Choroid plexus epithelial cell (primary cell): Measurements from ENCODE around the gene KRT72.

ENCODE experiments used
- DNase-seq: peaks from one replicate; pipeline ENCODE4 v3.0.0-alpha.2; 2010; ENCODE audit warnings: low read depth
- H3K4me3 ChIP-seq: 2 replicates; pipeline ENCODE4 v1.5.1; 2011; ENCODE audit warnings: low read depth, mild to moderate bottlenecking, control low read depth, low read length, moderate library complexity
- TF ChIP-seq, protein P1 (sequence below): conservative IDR thresholded peaks from 2 replicates; pipeline ENCODE4 v1.5.1; 2011; ENCODE audit warnings: low read depth, mild to moderate bottlenecking, control low read depth, inconsistent platforms, low read length, moderate library complexity

KRT72 gene

DNA sequence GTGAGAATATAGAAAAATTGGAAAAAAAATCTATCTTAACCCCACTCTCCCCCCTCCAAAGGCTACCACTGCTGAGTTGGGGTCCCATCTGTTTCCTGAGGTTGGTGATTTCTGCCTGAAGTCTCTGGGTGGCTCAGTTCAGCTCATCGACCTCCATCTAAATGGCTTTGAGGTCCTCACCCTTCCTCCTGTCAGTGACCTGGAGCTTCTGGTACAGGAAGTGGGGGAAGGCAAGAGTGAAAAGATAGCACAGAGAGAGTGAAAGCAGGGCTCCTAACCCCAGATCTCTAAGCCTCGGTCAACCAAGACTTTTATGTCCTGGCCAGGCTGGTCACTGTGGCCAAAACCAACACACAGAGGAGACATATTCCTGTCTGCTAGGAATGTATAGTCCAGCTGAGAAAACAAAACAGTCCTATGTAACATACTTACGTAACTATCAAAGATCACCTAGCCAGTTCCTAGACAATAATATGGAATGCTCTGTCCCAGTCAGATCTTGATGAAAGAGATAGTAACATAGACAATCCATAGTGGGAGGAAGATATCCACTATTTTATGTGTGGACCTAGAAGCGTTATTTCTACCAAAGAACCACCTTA is 29.4 kb upstream of the KRT72 start:
- DNase-seq, result no peak
- no peak overlapping the region for H3K4me3 ChIP-seq
- TF ChIP-seq, protein P1, sequence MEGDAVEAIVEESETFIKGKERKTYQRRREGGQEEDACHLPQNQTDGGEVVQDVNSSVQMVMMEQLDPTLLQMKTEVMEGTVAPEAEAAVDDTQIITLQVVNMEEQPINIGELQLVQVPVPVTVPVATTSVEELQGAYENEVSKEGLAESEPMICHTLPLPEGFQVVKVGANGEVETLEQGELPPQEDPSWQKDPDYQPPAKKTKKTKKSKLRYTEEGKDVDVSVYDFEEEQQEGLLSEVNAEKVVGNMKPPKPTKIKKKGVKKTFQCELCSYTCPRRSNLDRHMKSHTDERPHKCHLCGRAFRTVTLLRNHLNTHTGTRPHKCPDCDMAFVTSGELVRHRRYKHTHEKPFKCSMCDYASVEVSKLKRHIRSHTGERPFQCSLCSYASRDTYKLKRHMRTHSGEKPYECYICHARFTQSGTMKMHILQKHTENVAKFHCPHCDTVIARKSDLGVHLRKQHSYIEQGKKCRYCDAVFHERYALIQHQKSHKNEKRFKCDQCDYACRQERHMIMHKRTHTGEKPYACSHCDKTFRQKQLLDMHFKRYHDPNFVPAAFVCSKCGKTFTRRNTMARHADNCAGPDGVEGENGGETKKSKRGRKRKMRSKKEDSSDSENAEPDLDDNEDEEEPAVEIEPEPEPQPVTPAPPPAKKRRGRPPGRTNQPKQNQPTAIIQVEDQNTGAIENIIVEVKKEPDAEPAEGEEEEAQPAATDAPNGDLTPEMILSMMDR, result no peak

DNA sequence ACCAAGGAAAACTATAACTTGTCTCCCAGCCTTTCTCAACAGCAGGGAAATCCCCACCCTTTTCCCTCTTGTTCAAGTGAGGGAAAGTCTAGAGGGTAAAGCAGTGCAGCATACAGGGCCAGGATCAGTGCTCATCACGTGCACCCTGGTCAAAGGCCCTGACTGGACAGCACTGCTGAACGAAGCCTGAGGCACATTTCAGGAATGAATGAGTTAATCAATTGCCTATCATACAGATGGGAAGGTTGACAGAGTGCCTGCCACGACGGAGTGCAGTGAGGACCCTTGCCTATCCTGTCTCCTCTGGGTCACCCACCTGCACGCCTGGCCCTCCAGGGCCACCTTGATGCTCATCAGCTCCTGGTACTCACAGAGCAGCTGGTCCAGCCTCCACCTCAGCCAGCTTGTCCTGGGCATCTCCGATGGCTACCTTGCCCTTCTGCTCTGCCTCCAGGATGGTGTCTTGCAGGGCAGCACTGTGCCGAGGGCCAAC is 28.8 kb upstream of the KRT72 start:
- DNase-seq, result no peak
- no peak overlapping the region for H3K4me3 ChIP-seq
- TF ChIP-seq, protein P1, result no peak

DNA sequence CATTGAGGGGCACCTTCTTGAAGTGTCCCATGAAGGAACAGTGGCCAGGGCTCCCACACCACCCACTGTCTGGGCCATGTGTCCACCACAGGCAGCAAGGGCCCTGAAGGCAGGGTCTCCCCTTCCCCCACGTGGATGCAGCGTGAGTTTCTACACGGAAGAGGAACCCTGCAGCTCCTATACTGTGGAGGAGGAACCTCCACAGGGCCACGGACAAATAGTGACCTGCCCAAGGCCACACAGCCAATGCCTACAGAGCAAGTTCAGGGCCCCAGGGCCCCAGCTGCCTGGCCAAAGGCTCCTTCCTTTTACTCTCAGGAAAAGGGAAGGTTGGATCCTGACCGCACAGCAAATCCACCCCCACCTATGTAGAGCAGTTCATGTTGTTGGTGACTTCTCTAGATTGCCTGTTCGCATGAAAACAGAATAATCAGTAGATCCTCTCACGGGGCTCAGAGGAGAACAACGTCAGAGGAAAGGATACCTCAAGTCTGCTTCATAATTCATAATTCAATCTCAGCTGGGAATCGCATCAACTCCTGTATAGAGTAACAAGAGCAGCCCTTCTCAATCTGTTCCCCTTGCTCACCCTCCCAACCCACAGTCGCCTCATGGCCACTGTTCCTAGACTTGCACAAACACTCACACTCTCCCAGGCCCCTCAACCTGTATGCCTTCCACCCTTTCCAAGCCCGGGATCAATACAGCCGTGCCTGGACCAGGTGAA is 28.2 kb upstream of the KRT72 start:
- no peak overlapping the region for H3K4me3 ChIP-seq
- no peak for DNase-seq
- TF ChIP-seq, protein P1, result no peak

DNA sequence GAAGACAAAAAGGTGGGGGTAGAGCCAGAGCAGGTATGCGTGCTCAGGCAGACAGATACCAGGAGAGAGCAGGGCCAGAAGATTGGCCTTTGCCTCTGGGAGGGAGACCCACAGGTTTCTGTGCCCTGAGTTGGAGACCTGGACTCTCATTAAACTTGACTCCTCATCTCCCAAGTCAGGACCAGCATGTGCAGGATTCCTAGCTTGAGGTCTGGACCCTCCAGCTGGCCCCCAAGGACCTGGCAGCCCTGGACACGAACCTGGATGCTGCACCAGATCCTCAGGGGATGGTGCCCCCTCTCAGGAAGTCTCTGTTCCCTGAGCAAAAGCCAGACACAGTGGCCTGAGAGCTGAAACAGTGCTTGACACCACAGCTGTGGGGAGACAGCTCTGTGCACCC is 27.6 kb upstream of the KRT72 start:
- TF ChIP-seq, protein P1, result no peak
- no peak for DNase-seq
- no peak overlapping the region for H3K4me3 ChIP-seq

- H3K4me3 ChIP-seq, result no peak overlapping the region
- TF ChIP-seq, protein P1, result no peak
- DNase-seq, result no peak
Measured at GRCh38 chr12:52628111-52628507, 26.8 kb upstream of the KRT72 start.

DNA sequence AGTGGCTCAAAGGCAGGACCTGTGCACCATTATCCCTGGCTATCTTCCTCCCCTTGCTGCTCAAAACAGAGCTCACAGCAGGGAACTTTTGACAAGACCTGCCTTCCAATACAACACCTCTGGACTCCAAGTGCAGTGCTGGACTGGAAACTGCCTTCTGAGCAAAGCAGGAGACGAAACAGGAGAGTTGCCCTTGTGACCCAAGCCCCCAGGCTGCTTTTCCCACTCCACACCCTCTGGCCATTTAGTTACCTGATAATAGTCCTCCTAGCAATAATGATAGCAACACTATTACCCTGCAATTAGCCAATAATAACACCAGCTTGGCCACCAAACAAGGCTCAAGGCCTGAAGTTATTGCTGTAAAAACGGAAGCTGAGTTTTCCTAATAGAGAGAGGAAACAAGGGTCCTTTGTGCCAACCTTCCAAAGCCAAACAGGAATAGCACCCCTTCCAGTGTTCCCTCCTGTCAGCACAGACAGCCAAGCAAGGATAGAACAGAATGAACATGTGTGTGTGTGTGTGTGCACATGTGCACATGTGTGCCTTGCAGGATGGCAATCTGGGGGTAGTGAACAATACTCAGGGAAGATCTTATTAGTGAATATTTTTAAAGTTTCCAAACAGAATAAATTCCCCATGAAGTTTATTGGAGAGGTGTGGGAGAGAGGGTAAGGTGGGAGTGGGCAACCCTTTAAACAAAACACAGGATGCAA is 26.3 kb upstream of the KRT72 start:
- TF ChIP-seq, protein P1, result no peak
- no peak for DNase-seq
- H3K4me3 ChIP-seq, result no peak overlapping the region

DNA sequence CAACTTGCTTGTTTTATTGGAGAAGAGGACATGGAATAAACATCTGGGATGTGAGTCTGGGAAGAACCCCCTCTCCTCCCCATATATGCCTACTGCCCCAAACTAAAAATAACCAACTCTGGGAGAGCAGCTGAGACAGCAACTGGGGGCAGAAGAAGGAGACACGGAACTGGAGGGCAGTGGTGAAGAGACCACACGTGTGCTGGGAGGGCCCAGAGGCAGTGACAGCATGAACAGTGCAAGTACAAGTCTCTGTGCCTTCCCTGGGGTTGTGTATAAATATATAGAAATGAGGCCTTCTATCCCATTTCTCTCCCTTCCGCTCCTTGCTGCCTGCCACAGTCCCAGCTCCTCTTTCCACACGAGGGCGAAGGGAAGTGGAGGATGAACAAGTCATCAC is 21.1 kb upstream of the KRT72 start:
- TF ChIP-seq, protein P1, result no peak
- H3K4me3 ChIP-seq, result no peak overlapping the region
- DNase-seq, result no peak
